HCT116 (cell line): ENCODE measurements around the gene CTSH. TPM values are rescaled to one million over a fixed set of nuclear protein-coding genes. Genes with fewer than 3 reads are reported as not detected.

ENCODE experiments used
- ATAC-seq: fragments of 200-7000 bp; cut with Tn5 transposase; 2 replicates; pipeline ENCODE4 v1.9.1; 2020; ENCODE audit warnings: mild to moderate bottlenecking, moderate library complexity
- BruUV-seq: library from RNA; stranded (reverse); fragments of 400-500 nt; replicated peaks from 2 replicates; lab custom pipeline; 2021; lab: Mats Ljungman, UMichigan
- CTCF ChIA-PET: fragments of 300-600 bp; sonication (Branson Sonifier 250); formaldehyde crosslinking; loops from one replicate; lab custom pipeline; 2021; ENCODE audit warnings: antibody characterized with exemption; lab: Charles Lee
- POLR2A ChIA-PET: fragments of 300-600, 350-600 bp; sonication (Branson Sonifier 250); formaldehyde crosslinking; loops from one replicate; lab custom pipeline; 2021; ENCODE audit warnings: antibody characterized with exemption; lab: Charles Lee
- RAD21 ChIA-PET, 2 experiments: fragments of 300-600 bp; sonication (Branson Sonifier 250); formaldehyde crosslinking; loops; one replicate each; lab custom pipeline; 2023; ENCODE audit warnings: low total read pairs in 2 of 2; ENCODE audit not compliant: uncharacterized antibody in 2 of 2, unreplicated experiment in 2 of 2, low non-redundant PET in 1 of 2; lab: Charles Lee
- DNase-seq: peaks from one replicate; pipeline ENCODE4 v3.0.0-alpha.2; 2010; ENCODE audit warnings: low read depth, low spot score
- H2AFZ ChIP-seq: fragments of 200-600 bp; shearing (Covaris generic), sonication (generic); 2 replicates; pipeline ENCODE4 v1.6.1; 2017; ENCODE audit warnings: low read depth, mixed run types, mixed read lengths, antibody characterized with exemption, low read length; ENCODE audit not compliant: poor library complexity, severe bottlenecking
- H3K27ac ChIP-seq: 2 replicates; pipeline ENCODE4 v1.5.1; 2012; ENCODE audit warnings: low read depth, low read length
- H3K27me3 ChIP-seq: fragments of 200-600 bp; sonication (generic); 2 replicates; pipeline ENCODE4 v1.6.1; 2016; ENCODE audit warnings: mixed run types, low read length, mixed read lengths; ENCODE audit not compliant: insufficient read depth
- H3K36me3 ChIP-seq, 2 experiments: fragments of 200-500 bp in 1 of 2; fragments of 200-600 bp in 1 of 2; sonication (Bioruptor generic) in 1 of 2; sonication (generic) in 1 of 2; 2 replicates each; pipeline versions ENCODE4 v1.5.1 to v1.6.1; 2014 to 2016; ENCODE audit warnings: low read length in 2 of 2, inconsistent platforms in 1 of 2, mixed read lengths in 1 of 2, mixed run types in 1 of 2; ENCODE audit not compliant: insufficient read depth in 2 of 2, control insufficient read depth in 1 of 2
- H3K4me1 ChIP-seq, 2 experiments: fragments of 200-600 bp in 1 of 2; sonication (generic) in 1 of 2; 2 replicates each; pipeline versions ENCODE4 v1.5.1 to v1.6.1; 2012 to 2017; ENCODE audit warnings: low read length in 2 of 2, inconsistent platforms in 1 of 2, mild to moderate bottlenecking in 1 of 2, mixed read lengths in 1 of 2, mixed run types in 1 of 2, moderate library complexity in 1 of 2; ENCODE audit not compliant: insufficient read depth in 2 of 2, control insufficient read depth in 1 of 2
- H3K4me2 ChIP-seq: fragments of 200-600 bp; sonication (generic); 2 replicates; pipeline ENCODE4 v1.6.1; 2017; ENCODE audit warnings: mixed run types, low read length, mixed read lengths
- H3K4me3 ChIP-seq, 2 experiments: fragments of 200-600 bp in 1 of 2; sonication (generic) in 1 of 2; replicated peaks in 1 of 2; 2 replicates each; pipeline ENCODE4 v1.5.1; 2011 to 2016; ENCODE audit warnings: low read length in 2 of 2, control low read depth in 1 of 2, low read depth in 1 of 2, mild to moderate bottlenecking in 1 of 2, mixed read lengths in 1 of 2, mixed run types in 1 of 2
- H3K79me2 ChIP-seq: fragments of 200-600 bp; sonication (generic); 2 replicates; pipeline ENCODE4 v1.6.1; 2017; ENCODE audit warnings: mild to moderate bottlenecking, mixed run types, low read length, moderate library complexity, mixed read lengths; ENCODE audit not compliant: insufficient read depth
- H3K9ac ChIP-seq: fragments of 200-600 bp; sonication (generic); 2 replicates; pipeline ENCODE4 v1.6.1; 2016; ENCODE audit warnings: low read length, mixed read lengths
- H3K9me2 ChIP-seq: fragments of 200-600 bp; sonication (generic), shearing (Covaris generic); 2 replicates; pipeline ENCODE4 v1.6.1; 2017; ENCODE audit warnings: mixed run types, mild to moderate bottlenecking, moderate library complexity; ENCODE audit not compliant: insufficient read depth
- H3K9me3 ChIP-seq, 2 experiments: fragments of 200-500 bp in 1 of 2; fragments of 200-600 bp in 1 of 2; sonication (Bioruptor generic) in 1 of 2; sonication (generic) in 1 of 2; 2 replicates each; pipeline ENCODE4 v1.6.1; 2014 to 2017; ENCODE audit warnings: low read length in 2 of 2, mixed read lengths in 2 of 2, inconsistent platforms in 1 of 2, low read depth in 1 of 2, mild to moderate bottlenecking in 1 of 2, mixed run types in 1 of 2, moderate library complexity in 1 of 2; ENCODE audit not compliant: control insufficient read depth in 1 of 2, insufficient read depth in 1 of 2
- H4K20me1 ChIP-seq: fragments of 200-600 bp; sonication (generic), shearing (Covaris generic); 2 replicates; pipeline ENCODE4 v1.6.1; 2017; ENCODE audit warnings: mixed run types, mild to moderate bottlenecking, moderate library complexity; ENCODE audit not compliant: insufficient read depth
- ATF3 ChIP-seq: IDR thresholded peaks from 2 replicates; pipeline ENCODE4 v1.6.1; 2012
- CBX3 ChIP-seq: IDR thresholded peaks from 2 replicates; pipeline ENCODE4 v1.6.1; 2012; ENCODE audit warnings: low read depth
- CEBPB ChIP-seq: IDR thresholded peaks from 2 replicates; pipeline ENCODE4 v1.6.1; 2012; ENCODE audit warnings: low read depth
- CTCF ChIP-seq, 3 experiments: fragments of 200-600 bp in 1 of 3; sonication (generic) in 1 of 3; IDR thresholded peaks in 2 of 3; conservative IDR thresholded peaks in 1 of 3; 2 replicates each; pipeline ENCODE4 v1.5.1; 2012 to 2017; ENCODE audit warnings: low read depth in 2 of 3, low read length in 2 of 3, antibody characterized with exemption in 1 of 3, borderline replicate concordance in 1 of 3, control low read depth in 1 of 3, mild to moderate bottlenecking in 1 of 3, mixed read lengths in 1 of 3, mixed run types in 1 of 3, moderate library complexity in 1 of 3; ENCODE audit not compliant: insufficient read depth in 1 of 3
- ELF1 ChIP-seq: IDR thresholded peaks from 2 replicates; pipeline ENCODE4 v1.6.1; 2012; ENCODE audit warnings: low read depth, borderline replicate concordance
- EZH2 ChIP-seq: fragments of 200-600 bp; sonication (generic); IDR thresholded peaks from 2 replicates; pipeline ENCODE4 v1.6.1; 2017; ENCODE audit warnings: antibody characterized with exemption, mixed run types
- EZH2phosphoT487 ChIP-seq: fragments of 200-600 bp; IDR thresholded peaks from 2 replicates; pipeline ENCODE4 v1.6.1; 2018; ENCODE audit warnings: antibody characterized with exemption, borderline replicate concordance
- FOSL1 ChIP-seq: IDR thresholded peaks from 2 replicates; pipeline ENCODE4 v1.6.1; 2012; ENCODE audit warnings: low read depth
- JUND ChIP-seq: IDR thresholded peaks from 2 replicates; pipeline ENCODE4 v1.6.1; 2012
- MAX ChIP-seq: IDR thresholded peaks from 2 replicates; pipeline ENCODE4 v1.6.1; 2012
- POLR2A ChIP-seq: IDR thresholded peaks from 2 replicates; pipeline ENCODE4 v1.7.0; 2011; ENCODE audit warnings: borderline replicate concordance; ENCODE audit not compliant: insufficient read depth, insufficient read length; ENCODE audit errors: extremely low read depth
- POLR2AphosphoS5 ChIP-seq: IDR thresholded peaks from 2 replicates; pipeline ENCODE4 v1.6.1; 2011; ENCODE audit warnings: mild to moderate bottlenecking, low read depth, low read length, moderate library complexity
- REST ChIP-seq: IDR thresholded peaks from 2 replicates; pipeline ENCODE4 v1.6.1; 2012; ENCODE audit warnings: low read depth
- SIN3A ChIP-seq: IDR thresholded peaks from 2 replicates; pipeline ENCODE4 v1.6.1; 2012; ENCODE audit warnings: low read depth
- SP1 ChIP-seq: IDR thresholded peaks from 2 replicates; pipeline ENCODE4 v1.6.1; 2012; ENCODE audit warnings: low read depth
- SRF ChIP-seq: IDR thresholded peaks from 2 replicates; pipeline ENCODE4 v1.6.1; 2012; ENCODE audit warnings: low read depth
- TCF7L2 ChIP-seq: IDR thresholded peaks from 2 replicates; pipeline ENCODE4 v1.7.0; 2011; ENCODE audit warnings: borderline replicate concordance, inconsistent platforms; ENCODE audit not compliant: insufficient read depth, insufficient read length; ENCODE audit errors: extremely low read depth
- YY1 ChIP-seq: IDR thresholded peaks from 2 replicates; pipeline ENCODE4 v1.6.1; 2011; ENCODE audit warnings: low read length, low read depth, moderate library complexity, mild to moderate bottlenecking; ENCODE audit not compliant: insufficient replicate concordance; ENCODE audit errors: extremely low read depth
- ZBTB33 ChIP-seq: IDR thresholded peaks from 2 replicates; pipeline ENCODE4 v1.6.1; 2011; ENCODE audit warnings: mild to moderate bottlenecking, low read length, moderate library complexity; ENCODE audit not compliant: insufficient replicate concordance; ENCODE audit errors: extremely low read depth
- ZNF274 ChIP-seq: fragments of 200-500 bp; sonication (Bioruptor generic); IDR thresholded peaks from 2 replicates; pipeline ENCODE4 v1.6.1; 2014; ENCODE audit warnings: mild to moderate bottlenecking, low read depth, low read length, inconsistent platforms
- intact Hi-C: fragments of 100-400 bp; cut with micrococcal nuclease; formaldehyde crosslinking; loops from 2 replicates; pipeline ENCODE4 v1.10.0; 2022
- total RNA-seq: library from RNA; stranded (reverse); gene quantifications from one replicate; pipeline ENCODE4 v1.2.1, GENCODE V29; 2021; ENCODE audit not compliant: unreplicated experiment

The CTSH gene
- total RNA-seq, 1 experiment from 2014 or later, result 37.5 TPM

- Histone ChIP-seq H2AFZ (no peak overlapping the region), H3K36me3 (no peaks in the 10 kb centered on the region), H3K79me2 (no peaks in the 10 kb centered on the region), H4K20me1 (no peaks in the 10 kb centered on the region), H3K27me3 (no peaks in the 10 kb centered on the region), H3K9ac (no peak overlapping the region), H3K4me3 (no peak overlapping the region), H3K9me3 (no peaks in the 10 kb centered on the region), H3K4me2 (no peak overlapping the region), H3K4me1 (peaks cover 12 to 20% of the 10 kb centered on the region in 2 experiments), H3K9me2 (no peaks in the 10 kb centered on the region), H3K27ac (no peak overlapping the region)
- no peak for DNase-seq
- ChIA-PET CTCF (interaction anchor here (1.0 kb wide), 1 partner anchor 195 kb away, joined by 3 read pairs; no protein-coding TSS in a partner anchor), POLR2A (interaction anchor here (1.3 kb wide), 1 partner anchor 10 kb away, joined by 3 read pairs; no protein-coding TSS in a partner anchor), RAD21 (no interaction called here)
- ATAC-seq, result no peak
- BruUV-seq, result no TSS peak
- intact Hi-C loops, result no loop called here
- TF ChIP-seq ELF1 (no peak), JUND (no peak), MAX (no peak), EZH2phosphoT487 (no peak), POLR2A (no peak), ZNF274 (no peak), CEBPB (no peak), ATF3 (no peak), YY1 (no peak), EZH2 (no peak), POLR2AphosphoS5 (no peak), CBX3 (no peak), ZBTB33 (no peak), FOSL1 (no peak), SIN3A (no peak), REST (no peak), SP1 (no peak), TCF7L2 (no peak), CTCF (IDR thresholded peaks at IDR 0.05 in 2 of 3, conservative IDR thresholded peaks at IDR 0.05 in 1 of 3; ENCODE audit: borderline replicate concordance in 1 of 3, insufficient read depth in 1 of 3, low read depth in 2 of 3, low read length in 2 of 3) (no peak), SRF (no peak)
These were observed 44.9 kb upstream of the CTSH start for GRCh38 chr15:78989701-78990240.
